Mucosa of descending colon (tissue), 3 donors: ENCODE measurements around the gene HEXA. TPM values are rescaled to one million over a fixed set of nuclear protein-coding genes. Genes with fewer than 3 reads are reported as not detected.
"Not testable (repeated sequence)": the region's sequence is repeated elsewhere in the genome, so short reads cannot be mapped to it uniquely, and the experiment has no call there.

Source experiments
- ATAC-seq: fragments of 200-7000 bp; cut with Tn5 transposase; one replicate; pipeline ENCODE4 v1.9.1; 2020; ENCODE audit warnings: mild to moderate bottlenecking, moderate library complexity
- DNase-seq, 3 donors: peaks; one replicate each; pipeline ENCODE4 v3.0.0-alpha.2; 2020
- H3K36me3 ChIP-seq: fragments of 200-600 bp; one replicate; pipeline ENCODE4 v1.8.0; 2021; ENCODE audit warnings: low read depth, mild to moderate bottlenecking
- H3K4me1 ChIP-seq: fragments of 200-600 bp; one replicate; pipeline ENCODE4 v1.8.0; 2021; ENCODE audit warnings: low read depth, mild to moderate bottlenecking
- H3K4me3 ChIP-seq: fragments of 200-600 bp; one replicate; pipeline ENCODE4 v1.8.0; 2021; ENCODE audit warnings: mild to moderate bottlenecking
- H3K9me3 ChIP-seq: fragments of 200-600 bp; one replicate; pipeline ENCODE4 v1.8.0; 2021; ENCODE audit warnings: mild to moderate bottlenecking
- intact Hi-C, 2 donors: fragments of 100-400 bp; cut with DNase I in 1 of 2; cut with micrococcal nuclease in 1 of 2; formaldehyde crosslinking; loops; one replicate each; pipeline versions ENCODE4 v1.11.0 to v1.11.1; 2022; cut with DNase I, micrococcal nuclease
- total RNA-seq, 3 donors: library from RNA; stranded (reverse); fragmentation: NEBNext Ultra II Directional in 2 of 3; extraction: Animal tissue kit (Norgen Biotek cat#: 25700) in 2 of 3; gene quantifications; one replicate each; pipeline versions ENCODE4 v1.2.1 to v1.2.4, GENCODE V29; 2021 to 2023
- TF ChIP-seq, protein P1 (sequence below): fragments of 200-600 bp; IDR thresholded peaks from one replicate; pipeline ENCODE4 v1.8.0; 2022; ENCODE audit warnings: antibody characterized with exemption, mild to moderate bottlenecking
- donor health status: DM: no; HTN: no; CAD: no; lungs with moderate emphysema.
- donor health status: DM: no; HTN: no; CAD: no.
- donor health status: DM: no; HTN: yes; CAD: no.

HEXA gene
- total RNA-seq, 3 donors from 2014 or later: 81.0 to 105 (median 96.5) TPM

DNA sequence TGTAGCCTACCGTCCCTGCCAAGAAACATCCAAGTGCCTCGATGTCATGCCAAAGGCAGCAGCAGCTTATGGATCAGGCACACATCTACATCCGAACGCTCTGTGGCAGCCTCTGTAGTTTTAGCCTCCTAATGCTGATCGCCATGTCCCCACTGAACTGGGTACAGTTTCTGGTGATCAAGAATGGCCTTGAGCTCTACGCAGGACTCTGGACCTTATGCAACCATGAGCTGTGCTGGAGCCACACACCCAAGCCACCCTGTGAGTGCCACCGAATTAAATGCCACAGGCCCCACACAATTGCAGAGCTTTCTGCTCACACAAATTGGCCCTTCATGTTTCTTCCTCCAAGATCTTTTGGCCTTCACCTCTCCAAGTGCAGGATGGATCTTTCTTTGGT lies 22.8 kb upstream of the HEXA start:
- no peak for DNase-seq
- Histone ChIP-seq H3K9me3 (no peaks in the 10 kb centered on the region), H3K36me3 (no peaks in the 10 kb centered on the region), H3K4me3 (no peak overlapping the region), H3K4me1 (no peaks in the 10 kb centered on the region)
- intact Hi-C loops: no loop called here
- TF ChIP-seq, protein P1, sequence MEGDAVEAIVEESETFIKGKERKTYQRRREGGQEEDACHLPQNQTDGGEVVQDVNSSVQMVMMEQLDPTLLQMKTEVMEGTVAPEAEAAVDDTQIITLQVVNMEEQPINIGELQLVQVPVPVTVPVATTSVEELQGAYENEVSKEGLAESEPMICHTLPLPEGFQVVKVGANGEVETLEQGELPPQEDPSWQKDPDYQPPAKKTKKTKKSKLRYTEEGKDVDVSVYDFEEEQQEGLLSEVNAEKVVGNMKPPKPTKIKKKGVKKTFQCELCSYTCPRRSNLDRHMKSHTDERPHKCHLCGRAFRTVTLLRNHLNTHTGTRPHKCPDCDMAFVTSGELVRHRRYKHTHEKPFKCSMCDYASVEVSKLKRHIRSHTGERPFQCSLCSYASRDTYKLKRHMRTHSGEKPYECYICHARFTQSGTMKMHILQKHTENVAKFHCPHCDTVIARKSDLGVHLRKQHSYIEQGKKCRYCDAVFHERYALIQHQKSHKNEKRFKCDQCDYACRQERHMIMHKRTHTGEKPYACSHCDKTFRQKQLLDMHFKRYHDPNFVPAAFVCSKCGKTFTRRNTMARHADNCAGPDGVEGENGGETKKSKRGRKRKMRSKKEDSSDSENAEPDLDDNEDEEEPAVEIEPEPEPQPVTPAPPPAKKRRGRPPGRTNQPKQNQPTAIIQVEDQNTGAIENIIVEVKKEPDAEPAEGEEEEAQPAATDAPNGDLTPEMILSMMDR: no peak
- ATAC-seq: no peak

DNA sequence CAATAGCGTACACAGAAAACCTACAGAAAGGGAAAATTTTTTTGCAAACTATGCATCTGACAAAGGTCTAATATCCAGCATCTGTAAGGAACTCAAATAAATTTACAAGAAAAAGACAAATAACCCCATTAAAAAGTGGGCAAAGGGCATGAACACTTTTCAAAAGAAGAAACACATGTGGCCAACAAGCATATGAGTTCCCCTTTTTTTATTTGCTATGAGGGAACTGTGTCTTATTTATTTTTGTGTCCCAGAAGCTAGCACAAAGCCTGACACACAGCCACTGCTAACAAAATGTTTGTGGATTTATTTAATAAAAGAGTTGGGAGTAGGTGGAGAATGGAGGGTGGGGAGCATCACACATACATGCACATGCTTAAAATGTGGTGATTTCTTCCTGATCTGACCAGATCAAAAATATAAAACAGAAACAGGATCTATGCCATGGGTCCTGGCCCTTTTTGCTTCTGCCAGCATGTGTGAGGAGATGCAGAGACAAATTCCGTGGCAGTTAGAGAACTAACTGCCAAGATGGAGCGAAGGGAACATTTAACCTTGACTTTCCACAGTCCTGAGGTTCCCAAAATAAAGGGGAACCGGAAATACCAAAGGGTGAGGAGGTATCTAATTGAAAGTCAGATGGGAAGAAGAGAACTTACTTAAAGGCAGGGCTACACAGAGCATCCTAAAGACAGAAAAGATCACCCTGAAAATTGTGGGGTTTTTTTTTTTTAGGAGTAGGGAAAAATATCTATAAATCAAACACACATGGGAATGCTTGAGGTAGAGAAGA lies 22.2 kb upstream of the HEXA start, which contains the start of gene TMEM202:
TSS of gene TMEM202 (plus strand) at position 510 of the 793 bp plus-strand sequence. CDS start at position 532, 22 bp downstream.
- no peak for ATAC-seq
- TF ChIP-seq, protein P1: no peak

GRCh38 chr15:72396331-72396730 lies 20.5 kb upstream of the HEXA start:
- DNase-seq, H3K36me3 ChIP-seq, intact Hi-C loops, H3K4me3 ChIP-seq, H3K4me1 ChIP-seq, ATAC-seq, H3K9me3 ChIP-seq: not testable (repeated sequence)

More for the DNA sequence above, 22.2 kb upstream of the HEXA start, which contains the start of gene TMEM202:
- intact Hi-C loops: no loop called here
- Histone ChIP-seq H3K4me1 (no peaks in the 10 kb centered on the region), H3K36me3 (no peaks in the 10 kb centered on the region), H3K4me3 (no peak within 1 kb of the TSS), H3K9me3 (no peaks in the 10 kb centered on the region)
- no peak for DNase-seq

DNA sequence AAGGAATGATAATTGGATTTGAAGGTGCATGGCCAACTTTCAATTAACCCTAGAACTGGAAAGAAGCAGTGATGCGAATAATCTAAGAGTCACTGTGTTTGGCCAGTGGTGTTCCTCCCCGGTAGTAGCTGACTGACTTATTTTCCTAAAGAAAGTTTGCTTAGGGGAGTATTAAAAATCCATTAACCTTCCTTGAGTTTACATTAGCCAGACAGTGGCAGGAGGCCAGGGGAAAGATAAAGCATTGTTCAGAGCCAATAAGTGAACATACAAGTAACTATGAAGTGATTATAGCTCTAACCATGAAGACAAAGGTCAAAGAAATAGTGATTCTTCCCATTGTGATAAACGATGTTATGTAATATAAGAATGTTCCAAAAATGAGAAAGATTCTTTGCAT lies 13.4 kb upstream of the HEXA start:
- intact Hi-C loops: no loop called here
- H3K4me1 ChIP-seq: no peaks in the 10 kb centered on the region
- ATAC-seq: no peak
- no peaks in the 10 kb centered on the region for H3K36me3 ChIP-seq
- H3K4me3 ChIP-seq: no peak overlapping the region
- TF ChIP-seq, protein P1: no peak
- peak in 1 of 3 donors; percentile 27 for DNase-seq
- H3K9me3 ChIP-seq: no peaks in the 10 kb centered on the region

- H3K36me3 ChIP-seq: no peaks in the 10 kb centered on the region
- intact Hi-C loops: no loop called here
- DNase-seq: no peak
- no peak overlapping the region for H3K4me3 ChIP-seq
- TF ChIP-seq, protein P1: no peak
- no peak for ATAC-seq
- no peaks in the 10 kb centered on the region for H3K4me1 ChIP-seq
- no peaks in the 10 kb centered on the region for H3K9me3 ChIP-seq
These were observed 11.9 kb upstream of the HEXA start for GRCh38 chr15:72387741-72388140.

DNA sequence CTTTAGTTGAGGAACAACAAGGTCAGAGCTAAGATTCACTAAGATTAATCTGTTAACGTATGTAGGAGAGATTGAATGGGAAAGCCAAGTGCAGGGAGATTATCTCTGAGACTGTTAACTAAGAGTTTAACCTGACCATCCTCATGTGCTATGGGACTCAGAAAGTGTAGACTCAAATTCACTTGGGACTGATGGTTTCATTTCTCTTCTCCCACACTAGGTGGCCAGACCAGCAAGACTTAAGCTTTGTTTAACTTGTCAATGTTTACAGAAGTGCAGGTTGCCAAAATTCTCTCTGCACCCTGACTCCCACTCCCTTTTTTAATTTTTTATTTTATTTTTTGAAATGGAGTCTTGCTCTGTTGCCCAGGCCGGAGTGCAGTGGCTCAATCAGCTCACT lies 6.3 kb upstream of the HEXA start:
- Histone ChIP-seq H3K4me3 (no peak overlapping the region), H3K36me3 (no peaks in the 10 kb centered on the region), H3K9me3 (no peaks in the 10 kb centered on the region), H3K4me1 (peaks cover under 1% of the 10 kb centered on the region)
- intact Hi-C loops: no loop called here
- ATAC-seq (no peak), DNase-seq (no peak)
- TF ChIP-seq, protein P1: no peak
